Testis (tissue), 2 donors: Measurements from ENCODE around the gene NET1.

Experiments used
- CTCF ChIP-seq, 3 experiments: fragments of 450-650 bp in 2 of 3; fragments of 200-600 bp in 1 of 3; sonication (generic) in 1 of 3; IDR thresholded peaks; one replicate each; pipeline ENCODE4 v1.5.1; 2016 to 2019; ENCODE audit warnings: antibody characterized with exemption in 3 of 3, mild to moderate bottlenecking in 2 of 3, moderate library complexity in 1 of 3
- POLR2A ChIP-seq: fragments of 450-650 bp; IDR thresholded peaks from one replicate; pipeline ENCODE4 v1.6.1; 2017; ENCODE audit warnings: antibody characterized with exemption, mild to moderate bottlenecking, moderate library complexity

- TF ChIP-seq CTCF (IDR thresholded peaks at IDR 0.05), result no peak
- no peak for TF ChIP-seq POLR2A
Measured at GRCh38 chr10:5467634-5468255, 55.4 kb downstream of the NET1 start.
